GM12875 (cell line): ENCODE results near the gene STK10.

Experiments used
- H3K4me3 ChIP-seq: one replicate; pipeline ENCODE4 v1.5.1; 2011; ENCODE audit warnings: low read depth, low read length, control low read depth
- TF ChIP-seq, protein P1 (sequence below): IDR thresholded peaks from 2 replicates; pipeline ENCODE4 v1.5.1; 2011; ENCODE audit warnings: low read depth, mild to moderate bottlenecking, control low read depth, inconsistent platforms, low read length, moderate library complexity, borderline replicate concordance; ENCODE audit not compliant: insufficient read depth

The STK10 gene

DNA sequence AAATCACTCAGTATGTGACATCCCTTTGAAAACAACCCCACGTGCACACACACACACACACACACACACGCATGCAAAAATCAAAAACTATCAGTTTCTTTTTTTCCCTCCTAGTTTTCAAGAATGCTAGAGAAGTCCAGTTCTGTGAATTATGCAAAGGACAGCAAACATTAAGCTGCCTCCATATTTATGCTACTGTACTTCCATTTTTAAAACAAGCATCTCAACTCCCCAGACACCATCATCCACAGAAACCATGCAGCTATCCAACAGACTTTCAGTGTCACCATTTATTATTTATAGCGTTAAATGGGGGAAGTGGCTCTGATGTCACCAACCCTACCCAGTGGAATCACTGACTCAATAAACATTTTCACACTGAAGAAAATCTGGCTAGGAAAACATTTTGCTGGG lies 183.2 kb downstream of the STK10 start:
- peak overlapping the region; percentile 85 for H3K4me3 ChIP-seq
- TF ChIP-seq, protein P1, sequence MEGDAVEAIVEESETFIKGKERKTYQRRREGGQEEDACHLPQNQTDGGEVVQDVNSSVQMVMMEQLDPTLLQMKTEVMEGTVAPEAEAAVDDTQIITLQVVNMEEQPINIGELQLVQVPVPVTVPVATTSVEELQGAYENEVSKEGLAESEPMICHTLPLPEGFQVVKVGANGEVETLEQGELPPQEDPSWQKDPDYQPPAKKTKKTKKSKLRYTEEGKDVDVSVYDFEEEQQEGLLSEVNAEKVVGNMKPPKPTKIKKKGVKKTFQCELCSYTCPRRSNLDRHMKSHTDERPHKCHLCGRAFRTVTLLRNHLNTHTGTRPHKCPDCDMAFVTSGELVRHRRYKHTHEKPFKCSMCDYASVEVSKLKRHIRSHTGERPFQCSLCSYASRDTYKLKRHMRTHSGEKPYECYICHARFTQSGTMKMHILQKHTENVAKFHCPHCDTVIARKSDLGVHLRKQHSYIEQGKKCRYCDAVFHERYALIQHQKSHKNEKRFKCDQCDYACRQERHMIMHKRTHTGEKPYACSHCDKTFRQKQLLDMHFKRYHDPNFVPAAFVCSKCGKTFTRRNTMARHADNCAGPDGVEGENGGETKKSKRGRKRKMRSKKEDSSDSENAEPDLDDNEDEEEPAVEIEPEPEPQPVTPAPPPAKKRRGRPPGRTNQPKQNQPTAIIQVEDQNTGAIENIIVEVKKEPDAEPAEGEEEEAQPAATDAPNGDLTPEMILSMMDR: no peak

DNA sequence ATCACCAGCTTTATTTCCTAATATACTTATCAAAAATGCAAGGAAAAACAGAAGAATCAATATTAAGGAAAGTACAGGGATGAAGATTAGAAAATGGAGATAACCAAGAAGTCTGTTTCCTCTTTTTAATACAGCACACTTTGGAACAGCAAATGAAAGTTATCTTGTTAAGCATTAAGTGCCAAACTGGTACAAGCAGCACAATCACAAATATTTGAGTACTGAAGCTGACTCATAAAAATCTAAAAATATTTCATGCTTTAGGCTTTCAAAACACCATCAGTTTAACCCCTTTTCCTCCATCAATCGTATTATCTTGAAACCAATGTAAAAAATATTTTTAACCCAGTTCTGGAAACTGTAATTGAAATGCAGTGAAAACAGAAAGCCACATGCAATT lies 184.3 kb downstream of the STK10 start:
- H3K4me3 ChIP-seq: no peak overlapping the region
- TF ChIP-seq, protein P1: no peak

GRCh38 chr5:172002840-172003512 lies 185.0 kb downstream of the STK10 start:
- H3K4me3 ChIP-seq: no peak overlapping the region

DNA sequence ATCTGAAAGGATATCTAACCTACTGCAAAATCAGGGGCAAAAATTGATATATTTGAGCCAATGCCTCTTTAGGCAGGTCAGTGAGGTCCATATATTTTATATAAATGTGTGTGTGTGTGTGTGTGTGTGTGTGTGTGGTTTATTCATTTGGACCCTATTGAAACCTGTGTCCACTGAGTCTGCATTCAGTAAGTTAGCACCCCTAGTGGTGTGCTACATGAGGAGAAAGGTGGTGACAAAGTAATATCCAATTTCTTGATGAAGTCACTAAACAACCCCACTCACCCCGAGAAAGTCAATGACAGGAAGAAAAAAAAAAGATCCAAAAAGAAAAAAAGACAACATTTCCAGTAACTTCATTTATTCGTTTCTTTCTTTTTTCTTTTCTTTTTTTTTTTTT lies 185.7 kb downstream of the STK10 start:
- TF ChIP-seq, protein P1: peak; percentile 54; the same call in 1 of the 2 replicates
- no peak overlapping the region for H3K4me3 ChIP-seq

More at GRCh38 chr5:172002840-172003512, 185.0 kb downstream of the STK10 start:
- TF ChIP-seq, protein P1: no peak

DNA sequence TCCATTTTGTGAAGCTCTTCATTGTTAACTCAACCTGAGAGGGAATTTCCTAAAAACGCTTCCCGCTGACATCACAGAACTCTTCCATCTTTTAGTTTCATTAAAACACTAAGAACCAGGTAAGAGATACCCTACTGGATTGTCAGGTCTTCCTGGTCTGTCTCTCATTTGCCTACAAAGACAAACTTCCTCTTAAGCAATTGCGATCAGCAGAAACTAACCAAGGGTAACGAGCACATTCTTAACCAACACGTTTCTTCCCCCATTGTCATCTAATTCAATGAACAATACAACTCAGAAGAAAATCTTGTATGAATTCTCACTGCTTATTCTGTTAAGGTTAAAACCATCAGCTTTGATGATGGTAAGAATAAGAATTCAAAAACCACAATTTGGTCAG lies 188.1 kb downstream of the STK10 start:
- H3K4me3 ChIP-seq: no peak overlapping the region
- TF ChIP-seq, protein P1: no peak

DNA sequence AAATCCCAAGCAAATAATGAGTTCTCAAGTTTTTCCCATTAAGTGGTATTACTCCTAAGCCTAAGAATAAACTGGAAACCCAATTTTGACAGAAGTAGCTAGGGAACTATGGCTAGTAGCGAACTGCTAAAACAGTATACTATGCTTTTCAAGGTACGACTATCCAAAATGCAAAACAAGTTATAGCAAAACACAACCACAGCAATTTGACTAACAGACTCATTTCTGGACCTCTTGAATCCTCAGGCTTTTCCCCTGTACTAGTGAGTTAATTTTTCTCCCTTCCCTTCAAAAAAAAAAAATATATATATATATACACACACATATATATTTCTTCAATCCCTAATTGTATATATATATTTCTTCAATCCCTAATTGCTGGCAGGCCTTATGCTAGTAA lies 188.9 kb downstream of the STK10 start:
- TF ChIP-seq, protein P1: no peak

DNA sequence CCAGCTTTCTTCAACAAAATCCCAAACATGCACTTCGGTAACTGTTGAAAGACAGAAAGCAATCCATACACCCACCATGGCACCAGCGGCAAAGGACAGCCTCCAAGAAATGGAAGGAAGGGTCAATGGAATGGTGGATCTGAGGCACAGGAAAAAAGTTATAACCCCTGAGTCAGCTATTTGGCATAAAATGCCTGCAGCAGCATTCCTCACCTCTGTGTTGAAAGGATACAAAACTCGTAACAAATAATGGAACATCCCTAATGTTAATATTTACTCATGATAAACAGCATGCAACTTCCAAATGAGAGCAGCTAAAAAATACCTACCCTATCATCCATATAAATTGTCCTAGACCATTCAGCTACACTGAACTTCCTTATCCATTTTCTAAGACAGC lies 191.0 kb downstream of the STK10 start:
- no peak overlapping the region for H3K4me3 ChIP-seq
- TF ChIP-seq, protein P1: no peak

More for the DNA sequence above, 188.9 kb downstream of the STK10 start:
- no peak overlapping the region for H3K4me3 ChIP-seq
